ENCODE results near the gene POU4F1. TPM values are rescaled to one million over a fixed set of nuclear protein-coding genes. Genes with fewer than 3 reads are reported as not detected.

The POU4F1 gene
- total RNA-seq, 1 donor from 2014 or later, result not detected

DNA sequence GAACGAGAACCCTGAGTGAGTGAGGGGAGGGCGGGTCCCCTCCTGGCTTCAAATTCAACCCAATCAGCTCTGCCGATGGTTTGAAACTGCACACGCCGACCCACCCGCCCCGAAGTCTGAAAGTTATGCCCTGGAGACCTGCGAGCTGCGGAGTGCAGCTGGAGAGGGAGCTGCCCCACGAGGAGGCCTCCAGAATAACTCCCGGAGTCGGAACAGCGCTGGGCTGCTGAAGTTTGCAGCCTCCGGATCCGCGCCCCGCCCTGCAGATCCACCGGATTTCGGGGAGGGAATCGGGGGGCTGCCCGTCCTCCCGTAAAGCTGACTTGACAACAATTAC, 7.0 kb downstream of the POU4F1 start:
- Histone ChIP-seq H3K9me3 (no peaks in the 10 kb centered on the region), H3K4me1 (peaks cover 15% of the 10 kb centered on the region), H3K36me3 (no peaks in the 10 kb centered on the region), H3K4me3 (no peak overlapping the region), H3K27me3 (peaks cover 99% of the 10 kb centered on the region), H3K27ac (no peak overlapping the region)
- DNase-seq (no peak), ATAC-seq (no peak)
- no peak for TF ChIP-seq CTCF (IDR thresholded peaks at IDR 0.05)
- intact Hi-C loops (cut with DNase I), result no loop called here

DNA sequence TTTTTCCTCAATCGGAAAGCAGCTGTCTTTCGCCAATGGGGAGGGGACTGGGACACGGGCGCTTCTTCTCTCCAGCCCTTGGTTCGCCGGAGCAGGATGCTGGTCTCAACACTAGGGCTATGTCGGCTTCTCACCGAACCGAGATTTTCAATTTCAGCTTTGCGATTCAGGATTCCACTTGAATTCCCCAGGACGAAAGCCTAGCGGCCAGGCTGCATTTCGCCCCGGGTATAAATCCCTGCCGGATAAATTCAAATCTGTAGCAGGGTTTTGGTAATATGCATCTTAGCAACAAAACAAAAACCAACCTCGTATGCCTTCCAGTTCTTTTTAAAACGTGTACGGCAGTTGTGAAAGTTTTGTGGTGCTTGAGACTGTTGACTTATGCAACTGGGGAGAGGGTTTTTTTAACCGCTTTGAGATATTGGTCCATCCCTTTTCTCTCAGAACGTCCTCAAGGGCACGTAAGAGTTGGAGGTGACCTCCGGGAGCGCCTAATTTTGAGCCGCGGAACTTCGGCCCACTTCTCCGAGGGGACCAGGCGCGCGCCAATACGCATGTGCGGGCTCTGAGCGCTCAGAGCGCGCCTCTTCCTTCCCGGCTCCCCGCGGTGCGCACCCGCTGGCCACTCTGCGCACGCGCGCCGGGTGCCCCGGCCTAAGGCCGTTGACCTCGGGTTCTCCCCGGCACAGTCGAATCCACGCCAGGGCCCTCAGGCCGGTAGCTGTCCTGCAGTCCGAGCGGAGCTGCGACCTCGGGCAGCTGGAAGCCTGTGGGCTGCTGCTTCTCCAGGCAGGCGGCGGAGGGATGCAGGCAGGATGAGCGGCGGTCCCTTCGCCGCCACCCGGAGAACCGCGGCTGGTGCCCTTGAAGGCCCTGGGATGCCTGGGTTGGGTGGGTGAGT, 7.6 kb downstream of the POU4F1 start:
- peaks cover 11% of the 10 kb centered on the region for H3K4me1 ChIP-seq
- H3K27ac ChIP-seq, result no peak overlapping the region
- H3K36me3 ChIP-seq, result no peaks in the 10 kb centered on the region
- no peak overlapping the region for H3K4me3 ChIP-seq
- no peak for DNase-seq
- intact Hi-C loops (cut with DNase I), result no loop called here
- TF ChIP-seq CTCF (IDR thresholded peaks at IDR 0.05), result no peak
- H3K9me3 ChIP-seq, result no peaks in the 10 kb centered on the region
- no peak for ATAC-seq
- H3K27me3 ChIP-seq, result peaks cover 100% of the 10 kb centered on the region

DNA sequence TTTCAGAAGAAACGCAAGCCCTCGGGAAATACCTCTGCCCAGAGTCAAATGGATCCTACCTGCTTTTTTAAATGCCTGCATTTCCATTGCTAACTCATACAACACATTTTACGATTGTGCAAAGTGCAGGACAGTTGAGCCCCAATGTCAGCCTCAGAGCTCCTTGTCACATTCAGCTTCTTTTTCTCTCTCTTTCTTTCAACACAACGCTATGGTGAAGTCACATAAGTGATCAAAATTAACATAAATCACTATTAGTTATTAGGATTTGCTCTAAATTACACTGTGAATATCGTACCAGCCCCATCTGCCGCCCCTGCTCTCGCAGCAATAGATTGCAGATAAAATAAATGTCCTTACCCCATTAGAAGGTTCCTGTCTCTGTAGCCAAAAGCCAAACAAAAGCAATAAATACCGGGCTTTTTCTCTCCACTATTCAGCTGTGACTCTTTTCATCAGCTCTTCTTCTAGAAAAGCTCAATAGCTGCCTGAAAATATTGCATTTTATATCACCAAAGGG, 8.8 kb downstream of the POU4F1 start:
- Histone ChIP-seq H3K36me3 (no peaks in the 10 kb centered on the region), H3K4me3 (no peak overlapping the region), H3K9me3 (no peaks in the 10 kb centered on the region), H3K27me3 (peaks cover 100% of the 10 kb centered on the region), H3K27ac (no peak overlapping the region), H3K4me1 (peaks cover 11% of the 10 kb centered on the region)
- DNase-seq, result no peak
- no peak for ATAC-seq
- intact Hi-C loops (cut with DNase I), result no loop called here
- no peak for TF ChIP-seq CTCF (IDR thresholded peaks at IDR 0.05)

- DNase-seq, result no peak
- H3K27ac ChIP-seq, result no peak overlapping the region
- no peaks in the 10 kb centered on the region for H3K9me3 ChIP-seq
- no peaks in the 10 kb centered on the region for H3K36me3 ChIP-seq
- intact Hi-C loops (cut with DNase I), result no loop called here
- no peak overlapping the region for H3K4me3 ChIP-seq
- ATAC-seq, result no peak
- peaks cover 100% of the 10 kb centered on the region for H3K27me3 ChIP-seq
- TF ChIP-seq CTCF (IDR thresholded peaks at IDR 0.05), result no peak
- peaks cover 11% of the 10 kb centered on the region for H3K4me1 ChIP-seq
Measured at GRCh38 chr13:78593652-78594455, 9.5 kb downstream of the POU4F1 start.

DNA sequence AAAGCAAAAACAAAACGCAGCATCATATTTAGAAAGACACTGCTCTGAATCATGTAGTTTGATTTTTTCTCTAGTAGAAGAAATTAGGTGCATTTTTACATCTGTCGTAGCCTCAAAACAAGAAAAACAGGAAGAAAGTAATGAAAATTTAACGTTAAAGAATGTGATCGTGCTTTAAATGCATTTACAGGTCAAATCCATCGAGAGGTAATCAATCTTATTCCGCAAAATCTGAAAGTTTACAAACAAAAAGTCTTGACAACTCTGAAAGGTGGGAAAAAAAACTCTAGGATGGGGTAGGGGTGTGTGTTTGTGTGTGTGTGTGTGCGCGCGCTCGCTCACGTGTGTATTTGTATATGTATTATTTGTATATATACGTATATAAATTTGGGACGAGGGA, 10.2 kb downstream of the POU4F1 start:
- H3K27ac ChIP-seq, result no peak overlapping the region
- H3K27me3 ChIP-seq, result peaks cover 99% of the 10 kb centered on the region
- ATAC-seq (no peak), DNase-seq (no peak)
- no peaks in the 10 kb centered on the region for H3K9me3 ChIP-seq
- no peak overlapping the region for H3K4me3 ChIP-seq
- TF ChIP-seq CTCF (IDR thresholded peaks at IDR 0.05), result no peak
- H3K4me1 ChIP-seq, result peaks cover 11% of the 10 kb centered on the region
- no peaks in the 10 kb centered on the region for H3K36me3 ChIP-seq
- intact Hi-C loops (cut with DNase I), result no loop called here

All from upper lobe of right lung (tissue), 1 donor.